GM23338 (cell line): Measurements from ENCODE around the gene MAPKBP1. TPM values are rescaled to one million over a fixed set of nuclear protein-coding genes. Genes with fewer than 3 reads are reported as not detected.

Source experiments
- ATAC-seq: fragments of 200-7000 bp; cut with Tn5 transposase; 3 replicates; pipeline ENCODE4 v1.9.1; 2020
- DNase-seq: peaks from one replicate; pipeline ENCODE4 v3.0.0-alpha.2; 2015; ENCODE audit warnings: low spot score
- H2AFZ ChIP-seq: fragments of 200-600 bp; sonication (generic); 2 replicates; pipeline ENCODE4 v1.8.0; 2016; ENCODE audit warnings: antibody characterized with exemption, mild to moderate bottlenecking, moderate library complexity
- H3F3A ChIP-seq: fragments of 200-600 bp; sonication (generic); replicated peaks from 2 replicates; pipeline ENCODE4 v1.8.0; 2017; ENCODE audit warnings: antibody characterized with exemption, mixed run types, low read depth
- H3K27ac ChIP-seq: fragments of 200-600 bp; sonication (generic); 2 replicates; pipeline ENCODE4 v1.6.1; 2016; ENCODE audit warnings: low read depth
- H3K27me3 ChIP-seq: fragments of 200-600 bp; sonication (generic); 2 replicates; pipeline ENCODE4 v1.8.0; 2016; ENCODE audit warnings: mild to moderate bottlenecking, mixed run types, moderate library complexity; ENCODE audit not compliant: insufficient read depth
- H3K36me3 ChIP-seq: fragments of 200-600 bp; sonication (generic); 2 replicates; pipeline ENCODE4 v1.8.0; 2016; ENCODE audit warnings: mild to moderate bottlenecking; ENCODE audit not compliant: insufficient read depth
- H3K4me1 ChIP-seq: fragments of 200-600 bp; sonication (generic); 2 replicates; pipeline ENCODE4 v1.8.0; 2016; ENCODE audit warnings: mild to moderate bottlenecking, moderate library complexity; ENCODE audit not compliant: insufficient read depth
- H3K4me2 ChIP-seq: fragments of 200-600 bp; sonication (generic); 2 replicates; pipeline ENCODE4 v1.7.1; 2017; ENCODE audit warnings: mixed run types
- H3K4me3 ChIP-seq: fragments of 200-600 bp; sonication (generic); 2 replicates; pipeline ENCODE4 v1.6.1; 2016; ENCODE audit warnings: mixed run types
- H3K79me2 ChIP-seq: fragments of 200-600 bp; sonication (generic); replicated peaks from 2 replicates; pipeline ENCODE4 v1.8.0; 2017; ENCODE audit warnings: mild to moderate bottlenecking; ENCODE audit not compliant: insufficient read depth
- H3K9me2 ChIP-seq: fragments of 200-600 bp; sonication (generic); 2 replicates; pipeline ENCODE4 v1.8.0; 2017; ENCODE audit not compliant: insufficient read depth
- H4K20me1 ChIP-seq: fragments of 200-600 bp; sonication (generic); replicated peaks from 2 replicates; pipeline ENCODE4 v1.8.0; 2017; ENCODE audit warnings: mild to moderate bottlenecking; ENCODE audit not compliant: insufficient read depth
- H3K27ac Mint-ChIP-seq: 2 replicates; pipeline ENCODE4 v1.8.0; 2020; ENCODE audit warnings: inconsistent platforms, mild to moderate bottlenecking, moderate library complexity, mixed read lengths
- H3K27me3 Mint-ChIP-seq: 3 replicates; pipeline ENCODE4 v1.8.0; 2022; ENCODE audit warnings: low read depth, mild to moderate bottlenecking, moderate library complexity, mixed read lengths, inconsistent platforms; ENCODE audit not compliant: insufficient read depth, poor library complexity
- H3K36me3 Mint-ChIP-seq: 3 replicates; pipeline ENCODE4 v1.8.0; 2021; ENCODE audit warnings: low read depth, mild to moderate bottlenecking, inconsistent platforms, moderate library complexity, mixed read lengths
- H3K4me1 Mint-ChIP-seq: 3 replicates; pipeline ENCODE4 v1.8.0; 2020; ENCODE audit warnings: mild to moderate bottlenecking, inconsistent platforms, mixed read lengths
- H3K4me3 Mint-ChIP-seq: 3 replicates; pipeline ENCODE4 v1.8.0; 2021; ENCODE audit warnings: moderate library complexity, mild to moderate bottlenecking, inconsistent platforms, mixed read lengths
- H3K9me3 Mint-ChIP-seq: 3 replicates; pipeline ENCODE4 v1.8.0; 2020; ENCODE audit warnings: moderate library complexity, mild to moderate bottlenecking, inconsistent platforms, mixed read lengths
- CREB1 ChIP-seq: fragments of 250-450 bp; sonication (Bioruptor Pico); IDR thresholded peaks from 2 replicates; pipeline ENCODE4 v1.5.0; 2020; ENCODE audit warnings: low read depth, mild to moderate bottlenecking, moderate library complexity
- EZH2 ChIP-seq: fragments of 200-600 bp; sonication (generic); IDR thresholded peaks from one replicate; pipeline ENCODE4 v1.8.0; 2017; ENCODE audit warnings: antibody characterized with exemption, mild to moderate bottlenecking, low read depth; ENCODE audit not compliant: unreplicated experiment
- EZH2phosphoT487 ChIP-seq: fragments of 200-600 bp; sonication (generic); IDR thresholded peaks from one replicate; pipeline ENCODE4 v1.8.1; 2018; ENCODE audit warnings: antibody characterized with exemption; ENCODE audit not compliant: unreplicated experiment
- JUNB ChIP-seq: IDR thresholded peaks from one replicate; pipeline ENCODE4 v1.6.1; 2016; ENCODE audit warnings: antibody characterized with exemption; ENCODE audit not compliant: unreplicated experiment
- NANOG ChIP-seq: IDR thresholded peaks from 2 replicates; pipeline ENCODE4 v1.6.1; 2016; ENCODE audit warnings: antibody characterized with exemption, borderline replicate concordance
- POLR2AphosphoS5 ChIP-seq: IDR thresholded peaks from 2 replicates; pipeline ENCODE4 v1.6.1; 2016; ENCODE audit warnings: antibody characterized with exemption, low read depth
- STAT1 ChIP-seq: IDR thresholded peaks from one replicate; pipeline ENCODE4 v1.6.1; 2016; ENCODE audit warnings: antibody characterized with exemption; ENCODE audit not compliant: unreplicated experiment
- ZNF114 ChIP-seq: fragments of 250-450 bp; sonication (Bioruptor Pico); IDR thresholded peaks from 2 replicates; pipeline ENCODE4 v1.5.0; 2020; ENCODE audit warnings: mild to moderate bottlenecking, moderate library complexity
- ZNF331 ChIP-seq: fragments of 250-450 bp; sonication (Bioruptor Pico); IDR thresholded peaks from 2 replicates; pipeline ENCODE4 v1.5.0; 2020; ENCODE audit warnings: low read depth, mild to moderate bottlenecking, moderate library complexity
- polyA plus RNA-seq: library from polyadenylated mRNA; unstranded; fragments of >200 nt; fragmentation: Nextera tagmentation; extraction: Ambion mirVana; gene quantifications from 2 replicates; pipeline ENCODE4 v1.2.1, GENCODE V29; 2016
- total RNA-seq: library from RNA; depleted of rRNA; stranded (reverse); fragments of >200 nt; shearing (Covaris generic); gene quantifications from 2 replicates; pipeline ENCODE4 v1.2.3, GENCODE V29; 2014
- TF ChIP-seq, protein P1 (sequence below): IDR thresholded peaks from one replicate; pipeline ENCODE4 v1.6.1; 2018; ENCODE audit warnings: antibody characterized with exemption; ENCODE audit not compliant: unreplicated experiment
- TF ChIP-seq, protein P2 (sequence below): IDR thresholded peaks from 2 replicates; pipeline ENCODE4 v1.6.1; 2016; ENCODE audit warnings: antibody characterized with exemption
- TF ChIP-seq, protein P3 (sequence below), 2 experiments: fragments of 200-600 bp in 1 of 2; sonication (generic) in 1 of 2; conservative IDR thresholded peaks; 2 replicates each; pipeline versions ENCODE4 v1.5.1 to v1.6.1; 2016 to 2017; ENCODE audit warnings: antibody characterized with exemption in 2 of 2, low read depth in 2 of 2, mild to moderate bottlenecking in 2 of 2, moderate library complexity in 1 of 2

The MAPKBP1 gene
- total and polyA plus RNA-seq, 2 experiments from 2014 or later, result 1.9 to 8.9 TPM

DNA sequence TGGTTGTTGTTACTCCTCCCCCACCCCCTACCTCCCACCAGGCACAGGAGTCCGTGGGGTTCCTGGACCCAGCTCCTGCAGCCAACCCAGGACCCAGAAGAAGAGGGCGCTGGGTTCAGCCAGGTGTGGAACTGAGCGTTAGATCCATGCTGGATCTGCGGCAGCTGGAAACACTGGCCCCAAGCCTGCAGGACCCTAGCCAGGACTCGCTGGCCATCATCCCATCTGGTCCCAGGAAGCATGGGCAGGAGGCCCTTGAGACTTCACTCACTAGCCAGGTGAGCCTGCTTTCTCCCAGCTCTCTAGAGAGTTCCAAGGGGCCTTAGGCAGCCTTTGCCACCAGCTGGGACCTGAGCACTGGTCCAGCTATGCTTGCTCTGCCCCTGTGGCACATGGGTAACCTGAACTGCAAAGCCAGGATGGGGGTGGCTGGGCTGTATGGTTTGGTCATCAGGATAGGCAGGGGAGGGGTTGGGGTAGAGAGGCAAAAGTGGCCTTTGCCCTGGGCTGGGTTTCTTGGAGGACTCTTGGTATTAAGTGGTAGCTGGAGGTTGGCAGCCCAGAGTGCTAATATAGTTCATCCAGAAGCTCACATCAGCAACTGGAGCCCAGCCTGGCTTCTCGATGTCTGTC lies 46.6 kb downstream of the MAPKBP1 start (continued):
- TF ChIP-seq, protein P1, sequence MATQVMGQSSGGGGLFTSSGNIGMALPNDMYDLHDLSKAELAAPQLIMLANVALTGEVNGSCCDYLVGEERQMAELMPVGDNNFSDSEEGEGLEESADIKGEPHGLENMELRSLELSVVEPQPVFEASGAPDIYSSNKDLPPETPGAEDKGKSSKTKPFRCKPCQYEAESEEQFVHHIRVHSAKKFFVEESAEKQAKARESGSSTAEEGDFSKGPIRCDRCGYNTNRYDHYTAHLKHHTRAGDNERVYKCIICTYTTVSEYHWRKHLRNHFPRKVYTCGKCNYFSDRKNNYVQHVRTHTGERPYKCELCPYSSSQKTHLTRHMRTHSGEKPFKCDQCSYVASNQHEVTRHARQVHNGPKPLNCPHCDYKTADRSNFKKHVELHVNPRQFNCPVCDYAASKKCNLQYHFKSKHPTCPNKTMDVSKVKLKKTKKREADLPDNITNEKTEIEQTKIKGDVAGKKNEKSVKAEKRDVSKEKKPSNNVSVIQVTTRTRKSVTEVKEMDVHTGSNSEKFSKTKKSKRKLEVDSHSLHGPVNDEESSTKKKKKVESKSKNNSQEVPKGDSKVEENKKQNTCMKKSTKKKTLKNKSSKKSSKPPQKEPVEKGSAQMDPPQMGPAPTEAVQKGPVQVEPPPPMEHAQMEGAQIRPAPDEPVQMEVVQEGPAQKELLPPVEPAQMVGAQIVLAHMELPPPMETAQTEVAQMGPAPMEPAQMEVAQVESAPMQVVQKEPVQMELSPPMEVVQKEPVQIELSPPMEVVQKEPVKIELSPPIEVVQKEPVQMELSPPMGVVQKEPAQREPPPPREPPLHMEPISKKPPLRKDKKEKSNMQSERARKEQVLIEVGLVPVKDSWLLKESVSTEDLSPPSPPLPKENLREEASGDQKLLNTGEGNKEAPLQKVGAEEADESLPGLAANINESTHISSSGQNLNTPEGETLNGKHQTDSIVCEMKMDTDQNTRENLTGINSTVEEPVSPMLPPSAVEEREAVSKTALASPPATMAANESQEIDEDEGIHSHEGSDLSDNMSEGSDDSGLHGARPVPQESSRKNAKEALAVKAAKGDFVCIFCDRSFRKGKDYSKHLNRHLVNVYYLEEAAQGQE, result no peak
- TF ChIP-seq POLR2AphosphoS5 (no peak), STAT1 (no peak), EZH2phosphoT487 (no peak), JUNB (no peak), NANOG (no peak), ZNF114 (no peak)

DNA sequence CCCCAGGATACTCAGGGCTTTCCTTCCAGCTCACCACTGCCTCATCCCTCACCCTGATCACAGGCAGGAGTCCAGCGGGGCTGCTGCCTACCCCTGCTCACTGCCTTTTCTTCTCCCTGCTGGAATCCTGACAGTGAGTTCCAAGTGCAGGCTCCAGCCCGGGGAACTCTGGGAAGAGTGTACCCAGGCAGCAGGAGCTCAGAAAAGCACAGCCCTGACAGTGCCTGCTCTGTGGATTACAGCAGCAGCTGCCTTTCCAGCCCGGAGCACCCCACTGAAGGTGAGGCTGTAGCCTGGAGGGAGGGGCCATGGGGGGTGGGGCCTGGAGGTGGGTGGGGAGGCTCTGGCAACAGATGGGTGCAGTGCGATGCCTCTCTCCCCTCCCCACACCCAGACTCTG lies 47.5 kb downstream of the MAPKBP1 start:
- H3K9me3 Mint-ChIP-seq, result no peaks in the 10 kb centered on the region
- Histone ChIP-seq H3K27me3 (no peaks in the 10 kb centered on the region), H3K9me2 (no peaks in the 10 kb centered on the region), H3F3A (no peaks in the 10 kb centered on the region), H3K36me3 (no peaks in the 10 kb centered on the region; the same call in 1 of the 2 replicates), H3K4me1 (no peaks in the 10 kb centered on the region), H3K4me3 (no peak overlapping the region), H2AFZ (no peak overlapping the region), H3K4me2 (no peak overlapping the region), H3K79me2 (no peaks in the 10 kb centered on the region), H3K27ac (no peak overlapping the region), H4K20me1 (no peaks in the 10 kb centered on the region)
- ATAC-seq (no peak), DNase-seq (no peak)
- H3K4me3 Mint-ChIP-seq, result no peak overlapping the region
- H3K4me1 Mint-ChIP-seq, result peaks cover 2% of the 10 kb centered on the region; the same call in 2 of the 3 replicates
- no peak overlapping the region for H3K27ac Mint-ChIP-seq
- H3K27me3 Mint-ChIP-seq, result peaks cover 3% of the 10 kb centered on the region
- H3K36me3 Mint-ChIP-seq, result no peaks in the 10 kb centered on the region; the same call in 2 of the 3 replicates
- TF ChIP-seq JUNB, result no peak
- TF ChIP-seq EZH2phosphoT487, result no peak
- no peak for TF ChIP-seq EZH2
- no peak for TF ChIP-seq CREB1
- TF ChIP-seq NANOG, result no peak
- TF ChIP-seq, protein P2, sequence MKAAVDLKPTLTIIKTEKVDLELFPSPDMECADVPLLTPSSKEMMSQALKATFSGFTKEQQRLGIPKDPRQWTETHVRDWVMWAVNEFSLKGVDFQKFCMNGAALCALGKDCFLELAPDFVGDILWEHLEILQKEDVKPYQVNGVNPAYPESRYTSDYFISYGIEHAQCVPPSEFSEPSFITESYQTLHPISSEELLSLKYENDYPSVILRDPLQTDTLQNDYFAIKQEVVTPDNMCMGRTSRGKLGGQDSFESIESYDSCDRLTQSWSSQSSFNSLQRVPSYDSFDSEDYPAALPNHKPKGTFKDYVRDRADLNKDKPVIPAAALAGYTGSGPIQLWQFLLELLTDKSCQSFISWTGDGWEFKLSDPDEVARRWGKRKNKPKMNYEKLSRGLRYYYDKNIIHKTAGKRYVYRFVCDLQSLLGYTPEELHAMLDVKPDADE, result no peak
- TF ChIP-seq ZNF331 (CRISPR knock-in tag), result no peak
- TF ChIP-seq STAT1, result no peak
- TF ChIP-seq, protein P1, result no peak
- TF ChIP-seq, protein P3, sequence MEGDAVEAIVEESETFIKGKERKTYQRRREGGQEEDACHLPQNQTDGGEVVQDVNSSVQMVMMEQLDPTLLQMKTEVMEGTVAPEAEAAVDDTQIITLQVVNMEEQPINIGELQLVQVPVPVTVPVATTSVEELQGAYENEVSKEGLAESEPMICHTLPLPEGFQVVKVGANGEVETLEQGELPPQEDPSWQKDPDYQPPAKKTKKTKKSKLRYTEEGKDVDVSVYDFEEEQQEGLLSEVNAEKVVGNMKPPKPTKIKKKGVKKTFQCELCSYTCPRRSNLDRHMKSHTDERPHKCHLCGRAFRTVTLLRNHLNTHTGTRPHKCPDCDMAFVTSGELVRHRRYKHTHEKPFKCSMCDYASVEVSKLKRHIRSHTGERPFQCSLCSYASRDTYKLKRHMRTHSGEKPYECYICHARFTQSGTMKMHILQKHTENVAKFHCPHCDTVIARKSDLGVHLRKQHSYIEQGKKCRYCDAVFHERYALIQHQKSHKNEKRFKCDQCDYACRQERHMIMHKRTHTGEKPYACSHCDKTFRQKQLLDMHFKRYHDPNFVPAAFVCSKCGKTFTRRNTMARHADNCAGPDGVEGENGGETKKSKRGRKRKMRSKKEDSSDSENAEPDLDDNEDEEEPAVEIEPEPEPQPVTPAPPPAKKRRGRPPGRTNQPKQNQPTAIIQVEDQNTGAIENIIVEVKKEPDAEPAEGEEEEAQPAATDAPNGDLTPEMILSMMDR (conservative IDR thresholded peaks at IDR 0.05; ENCODE audit: low read depth in 2 of 2), result no peak
- no peak for TF ChIP-seq POLR2AphosphoS5
- no peak for TF ChIP-seq ZNF114
